GM12875 (cell line): Measurements from ENCODE around the gene MSANTD1.

ENCODE experiments used
- H3K4me3 ChIP-seq: one replicate; pipeline ENCODE4 v1.5.1; 2011; ENCODE audit warnings: low read depth, low read length, control low read depth
- TF ChIP-seq, protein P1 (sequence below): IDR thresholded peaks from 2 replicates; pipeline ENCODE4 v1.5.1; 2011; ENCODE audit warnings: low read depth, mild to moderate bottlenecking, control low read depth, inconsistent platforms, low read length, moderate library complexity, borderline replicate concordance; ENCODE audit not compliant: insufficient read depth

MSANTD1 gene

GRCh38 chr4:3217266-3217665 is 31.7 kb upstream of the MSANTD1 start:
- H3K4me3 ChIP-seq, result no peak overlapping the region
- TF ChIP-seq, protein P1, sequence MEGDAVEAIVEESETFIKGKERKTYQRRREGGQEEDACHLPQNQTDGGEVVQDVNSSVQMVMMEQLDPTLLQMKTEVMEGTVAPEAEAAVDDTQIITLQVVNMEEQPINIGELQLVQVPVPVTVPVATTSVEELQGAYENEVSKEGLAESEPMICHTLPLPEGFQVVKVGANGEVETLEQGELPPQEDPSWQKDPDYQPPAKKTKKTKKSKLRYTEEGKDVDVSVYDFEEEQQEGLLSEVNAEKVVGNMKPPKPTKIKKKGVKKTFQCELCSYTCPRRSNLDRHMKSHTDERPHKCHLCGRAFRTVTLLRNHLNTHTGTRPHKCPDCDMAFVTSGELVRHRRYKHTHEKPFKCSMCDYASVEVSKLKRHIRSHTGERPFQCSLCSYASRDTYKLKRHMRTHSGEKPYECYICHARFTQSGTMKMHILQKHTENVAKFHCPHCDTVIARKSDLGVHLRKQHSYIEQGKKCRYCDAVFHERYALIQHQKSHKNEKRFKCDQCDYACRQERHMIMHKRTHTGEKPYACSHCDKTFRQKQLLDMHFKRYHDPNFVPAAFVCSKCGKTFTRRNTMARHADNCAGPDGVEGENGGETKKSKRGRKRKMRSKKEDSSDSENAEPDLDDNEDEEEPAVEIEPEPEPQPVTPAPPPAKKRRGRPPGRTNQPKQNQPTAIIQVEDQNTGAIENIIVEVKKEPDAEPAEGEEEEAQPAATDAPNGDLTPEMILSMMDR, result no peak

DNA sequence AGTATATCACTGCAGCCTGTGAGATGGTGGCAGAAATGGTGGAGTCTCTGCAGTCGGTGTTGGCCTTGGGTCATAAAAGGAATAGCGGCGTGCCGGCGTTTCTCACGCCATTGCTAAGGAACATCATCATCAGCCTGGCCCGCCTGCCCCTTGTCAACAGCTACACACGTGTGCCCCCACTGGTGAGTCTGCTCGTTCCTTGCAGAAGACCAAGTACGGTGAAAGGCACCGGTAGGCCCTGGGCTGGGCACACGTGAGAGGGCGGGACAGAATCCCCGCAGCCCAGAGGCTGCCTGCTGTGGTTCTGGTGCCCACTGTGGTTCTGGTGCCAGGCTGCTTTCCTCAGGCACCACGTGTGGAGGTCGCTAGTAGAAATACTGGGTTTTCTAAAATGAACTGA is 31.2 kb upstream of the MSANTD1 start:
- TF ChIP-seq, protein P1, result no peak
- no peak overlapping the region for H3K4me3 ChIP-seq

GRCh38 chr4:3218824-3219760 is 29.9 kb upstream of the MSANTD1 start:
- TF ChIP-seq, protein P1, result no peak
- no peak overlapping the region for H3K4me3 ChIP-seq

DNA sequence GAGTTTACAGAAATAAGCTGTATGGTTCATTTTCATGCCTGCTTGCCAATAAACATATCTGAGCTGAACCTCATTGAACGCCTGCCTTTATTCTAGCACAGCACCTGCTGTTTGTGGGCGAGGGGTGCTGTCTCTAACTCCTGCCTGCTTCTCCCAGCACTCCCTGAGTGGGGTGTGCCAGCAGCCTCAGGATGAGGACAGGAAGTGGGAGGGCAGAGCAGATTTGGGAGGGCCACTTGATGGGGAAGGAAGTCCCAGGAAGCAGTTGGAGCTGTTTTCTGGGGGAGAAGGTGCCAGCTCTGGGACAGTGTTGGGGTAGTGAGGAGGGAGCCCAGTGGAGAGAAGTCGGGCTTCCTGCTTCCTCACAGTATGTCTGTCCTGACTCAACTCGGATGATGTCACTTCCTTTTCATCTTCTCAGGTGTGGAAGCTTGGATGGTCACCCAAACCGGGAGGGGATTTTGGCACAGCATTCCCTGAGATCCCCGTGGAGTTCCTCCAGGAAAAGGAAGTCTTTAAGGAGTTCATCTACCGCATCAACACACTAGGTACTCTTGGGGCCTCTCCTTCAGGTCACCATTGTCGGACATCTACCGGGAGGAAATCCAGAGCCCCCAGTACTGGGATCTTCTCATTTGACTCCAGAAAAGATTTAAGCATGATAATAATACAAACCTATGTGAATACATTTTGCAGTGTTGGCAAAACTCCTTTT is 29.0 kb upstream of the MSANTD1 start:
- TF ChIP-seq, protein P1, result no peak

GRCh38 chr4:3220476-3221183 is 28.3 kb upstream of the MSANTD1 start:
- H3K4me3 ChIP-seq, result no peak overlapping the region
- TF ChIP-seq, protein P1, result no peak

More for the DNA sequence above, 29.0 kb upstream of the MSANTD1 start:
- H3K4me3 ChIP-seq, result no peak overlapping the region

DNA sequence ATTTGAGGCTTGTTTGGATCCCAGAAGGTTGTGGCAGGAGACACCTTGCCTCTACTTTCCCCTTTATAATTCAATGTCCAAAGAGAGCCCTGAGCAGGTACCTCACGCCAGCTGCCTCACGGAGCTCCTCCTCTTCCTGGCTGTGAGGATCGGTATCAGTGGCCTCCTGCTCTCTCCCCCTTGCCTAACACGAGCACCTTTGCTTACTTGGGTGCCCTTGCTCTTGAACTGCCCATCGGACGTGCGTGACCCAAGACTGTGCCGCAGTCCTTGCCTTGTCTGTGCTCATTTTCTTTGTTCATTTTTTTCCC is 27.8 kb upstream of the MSANTD1 start:
- TF ChIP-seq, protein P1, result no peak

DNA sequence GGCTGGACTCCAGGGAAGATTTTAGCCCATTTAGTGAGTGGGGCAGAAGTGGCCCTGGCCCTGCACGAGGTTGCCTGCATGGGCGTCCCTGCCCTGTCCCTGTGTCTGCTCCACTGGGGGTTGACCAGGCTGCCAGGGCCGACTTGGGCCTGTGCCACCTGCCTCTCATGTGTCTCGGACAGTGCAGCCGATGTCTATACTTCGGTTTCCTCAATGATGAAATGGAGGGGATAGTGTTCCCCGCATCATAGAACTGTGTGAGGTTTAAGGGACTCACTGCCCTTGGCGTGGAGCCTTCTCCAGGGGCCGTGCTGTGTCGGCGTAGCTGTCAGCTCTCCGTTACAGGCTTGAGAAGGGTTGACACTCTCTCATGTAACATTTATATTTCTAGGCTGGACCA is 27.0 kb upstream of the MSANTD1 start:
- TF ChIP-seq, protein P1, result no peak

More for the DNA sequence above, 27.8 kb upstream of the MSANTD1 start:
- no peak overlapping the region for H3K4me3 ChIP-seq

More for the DNA sequence above, 27.0 kb upstream of the MSANTD1 start:
- H3K4me3 ChIP-seq, result no peak overlapping the region
